ENCODE measurements around the gene IGFBP7.

The IGFBP7 gene

GRCh38 chr4:57139783-57140182 lies 29.6 kb upstream of the IGFBP7 start:
- Histone ChIP-seq H3K4me3 (replicated peaks; ENCODE audit: low read depth, low read length) (no peak overlapping the region), H3K36me3 (ENCODE audit: control insufficient read depth, insufficient read depth, low read length) (no peaks in the 10 kb centered on the region), H3K27me3 (replicated peaks; ENCODE audit: control insufficient read depth, insufficient read depth, low read length) (no peaks in the 10 kb centered on the region)
- no peak for DNase-seq (ENCODE audit: extremely low read depth, insufficient read length)
- TF ChIP-seq, protein P1, sequence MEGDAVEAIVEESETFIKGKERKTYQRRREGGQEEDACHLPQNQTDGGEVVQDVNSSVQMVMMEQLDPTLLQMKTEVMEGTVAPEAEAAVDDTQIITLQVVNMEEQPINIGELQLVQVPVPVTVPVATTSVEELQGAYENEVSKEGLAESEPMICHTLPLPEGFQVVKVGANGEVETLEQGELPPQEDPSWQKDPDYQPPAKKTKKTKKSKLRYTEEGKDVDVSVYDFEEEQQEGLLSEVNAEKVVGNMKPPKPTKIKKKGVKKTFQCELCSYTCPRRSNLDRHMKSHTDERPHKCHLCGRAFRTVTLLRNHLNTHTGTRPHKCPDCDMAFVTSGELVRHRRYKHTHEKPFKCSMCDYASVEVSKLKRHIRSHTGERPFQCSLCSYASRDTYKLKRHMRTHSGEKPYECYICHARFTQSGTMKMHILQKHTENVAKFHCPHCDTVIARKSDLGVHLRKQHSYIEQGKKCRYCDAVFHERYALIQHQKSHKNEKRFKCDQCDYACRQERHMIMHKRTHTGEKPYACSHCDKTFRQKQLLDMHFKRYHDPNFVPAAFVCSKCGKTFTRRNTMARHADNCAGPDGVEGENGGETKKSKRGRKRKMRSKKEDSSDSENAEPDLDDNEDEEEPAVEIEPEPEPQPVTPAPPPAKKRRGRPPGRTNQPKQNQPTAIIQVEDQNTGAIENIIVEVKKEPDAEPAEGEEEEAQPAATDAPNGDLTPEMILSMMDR (IDR thresholded peaks at IDR 0.05; ENCODE audit: insufficient read depth, low read length, poor library complexity, severe bottlenecking): no peak

DNA sequence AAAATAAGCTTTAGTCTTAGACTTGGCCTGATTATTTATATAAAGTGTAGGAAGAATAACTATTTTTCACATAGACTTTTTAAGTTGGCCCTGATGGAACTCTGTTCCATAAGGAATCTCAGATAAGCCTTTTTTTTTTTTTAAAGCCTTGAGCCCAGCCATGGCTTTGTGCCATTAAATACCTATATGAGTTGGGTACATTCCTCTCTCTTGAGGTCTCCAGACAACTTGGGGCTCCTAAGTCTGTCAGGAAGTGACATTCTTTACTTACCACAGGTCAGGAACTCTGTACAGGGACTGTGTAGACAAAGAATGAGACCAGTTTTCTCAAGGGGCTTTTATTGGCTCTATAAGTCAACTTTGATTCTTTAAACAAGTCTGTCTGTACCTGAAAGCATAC lies 27.1 kb upstream of the IGFBP7 start:
- TF ChIP-seq, protein P1 (IDR thresholded peaks at IDR 0.05; ENCODE audit: insufficient read depth, low read length, poor library complexity, severe bottlenecking): no peak
- DNase-seq (ENCODE audit: extremely low read depth, insufficient read length): no peak

DNA sequence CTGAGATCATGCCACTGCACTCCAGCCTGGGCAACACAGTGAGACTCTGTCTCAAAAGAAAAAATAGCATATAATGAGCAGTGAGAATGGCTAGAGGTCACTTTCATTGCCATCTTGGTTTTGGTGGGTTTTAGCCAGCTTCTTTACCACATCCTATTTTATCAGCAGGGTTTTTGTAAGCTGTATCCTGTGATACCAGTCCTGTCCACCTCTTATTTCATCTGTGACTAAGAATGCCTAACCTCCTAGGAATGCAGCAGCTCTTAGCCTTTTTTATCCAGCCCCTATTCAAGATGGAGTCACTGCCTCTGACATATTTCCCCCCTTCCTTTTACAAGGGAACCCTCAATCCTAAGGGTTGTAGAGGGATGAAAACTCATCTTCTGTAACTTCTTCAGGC lies 26.1 kb upstream of the IGFBP7 start:
- Histone ChIP-seq H3K4me3 (replicated peaks; ENCODE audit: low read depth, low read length) (no peak overlapping the region), H3K27me3 (replicated peaks; ENCODE audit: control insufficient read depth, insufficient read depth, low read length) (no peaks in the 10 kb centered on the region), H3K36me3 (ENCODE audit: control insufficient read depth, insufficient read depth, low read length) (no peaks in the 10 kb centered on the region)
- TF ChIP-seq, protein P1 (IDR thresholded peaks at IDR 0.05; ENCODE audit: insufficient read depth, low read length, poor library complexity, severe bottlenecking): no peak
- DNase-seq (ENCODE audit: extremely low read depth, insufficient read length): no peak

More for the DNA sequence above, 27.1 kb upstream of the IGFBP7 start:
- H3K36me3 ChIP-seq (ENCODE audit: control insufficient read depth, insufficient read depth, low read length): no peaks in the 10 kb centered on the region
- no peak overlapping the region for H3K4me3 ChIP-seq (replicated peaks; ENCODE audit: low read depth, low read length)
- H3K27me3 ChIP-seq (replicated peaks; ENCODE audit: control insufficient read depth, insufficient read depth, low read length): no peaks in the 10 kb centered on the region

DNA sequence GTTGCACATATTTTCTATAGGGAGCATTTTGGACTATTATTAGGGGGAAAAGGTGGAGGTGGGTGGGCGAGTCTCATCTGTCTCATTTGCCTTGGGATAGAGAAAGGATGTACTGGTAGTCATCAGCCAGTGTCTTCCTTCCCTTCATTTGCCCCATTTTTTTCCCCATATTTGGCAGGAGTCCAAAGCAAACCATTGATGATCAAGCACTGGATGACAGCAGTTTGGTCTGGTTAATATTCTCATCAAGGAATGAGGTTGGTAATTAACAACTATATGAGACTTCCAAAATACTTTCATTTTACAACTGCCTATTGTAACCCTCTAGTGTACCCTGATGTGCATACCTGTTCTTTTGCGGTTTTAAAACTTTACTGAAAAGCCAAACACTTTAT lies 22.6 kb upstream of the IGFBP7 start:
- TF ChIP-seq, protein P1 (IDR thresholded peaks at IDR 0.05; ENCODE audit: insufficient read depth, low read length, poor library complexity, severe bottlenecking): no peak
- no peak for DNase-seq (ENCODE audit: extremely low read depth, insufficient read length)
- Histone ChIP-seq H3K27me3 (replicated peaks; ENCODE audit: control insufficient read depth, insufficient read depth, low read length) (no peaks in the 10 kb centered on the region), H3K36me3 (ENCODE audit: control insufficient read depth, insufficient read depth, low read length) (no peaks in the 10 kb centered on the region), H3K4me3 (replicated peaks; ENCODE audit: low read depth, low read length) (no peak overlapping the region)

DNA sequence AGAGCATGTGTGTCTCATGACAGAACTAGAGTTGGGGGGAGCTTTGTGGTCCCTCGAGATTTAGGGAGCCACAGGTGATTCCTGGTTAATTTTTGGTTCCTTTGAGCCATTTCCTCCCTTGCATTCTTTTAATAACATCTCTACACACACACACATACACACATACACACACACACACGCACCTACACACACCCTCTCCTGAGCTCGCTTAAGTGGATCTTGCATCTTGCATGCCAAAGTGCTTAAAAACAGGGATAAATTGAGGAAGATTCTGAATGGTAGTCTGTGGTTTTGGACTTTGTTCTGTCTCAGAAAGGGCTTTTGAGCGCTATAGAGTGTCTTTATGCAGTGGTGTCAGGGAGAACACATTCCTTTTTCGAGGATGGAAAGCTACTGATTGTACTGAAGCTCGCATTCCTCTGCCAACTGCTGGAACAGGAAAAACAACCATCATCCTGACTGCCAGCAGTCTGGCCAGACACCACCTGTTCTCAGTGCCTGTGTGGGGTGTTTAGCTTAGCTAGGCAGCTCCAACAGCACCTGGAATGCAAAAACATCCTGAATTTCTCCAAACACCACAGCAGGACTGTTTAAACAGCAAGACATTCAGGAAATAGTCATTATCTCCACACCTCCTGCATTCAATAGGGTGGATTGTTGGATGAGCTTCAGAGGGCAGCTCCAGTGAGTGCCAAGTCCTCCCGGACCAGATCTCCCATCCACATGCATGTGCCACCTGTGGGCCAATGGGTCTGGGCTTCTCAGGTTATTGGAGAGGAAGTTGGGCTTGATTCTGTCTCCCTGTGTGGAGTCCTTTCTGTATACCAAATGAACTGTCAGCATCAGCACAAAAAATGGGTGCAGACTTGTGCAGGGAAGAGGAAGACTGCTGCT lies 21.9 kb upstream of the IGFBP7 start:
- TF ChIP-seq, protein P1 (IDR thresholded peaks at IDR 0.05; ENCODE audit: insufficient read depth, low read length, poor library complexity, severe bottlenecking): no peak
- Histone ChIP-seq H3K36me3 (ENCODE audit: control insufficient read depth, insufficient read depth, low read length) (no peaks in the 10 kb centered on the region), H3K4me3 (replicated peaks; ENCODE audit: low read depth, low read length) (no peak overlapping the region), H3K27me3 (replicated peaks; ENCODE audit: control insufficient read depth, insufficient read depth, low read length) (no peaks in the 10 kb centered on the region)
- no peak for DNase-seq (ENCODE audit: extremely low read depth, insufficient read length)
